Tibial artery (tissue), 4 donors: ENCODE results near the gene SLC2A4RG.

Experiments used
- DNase-seq, 2 donors: peaks; one replicate each; pipeline ENCODE4 v3.0.0-alpha.2; 2019
- H3K27ac ChIP-seq, 2 donors: fragments of 200-600 bp; sonication (generic) in 1 of 2; 1 replicate in 1 of 2; 2 replicates in 1 of 2; pipeline ENCODE4 v1.5.1; 2018 to 2019; ENCODE audit warnings: mild to moderate bottlenecking in 1 of 2
- H3K27me3 ChIP-seq, 2 donors: fragments of 200-600 bp; sonication (generic) in 1 of 2; one replicate each; pipeline versions ENCODE4 v1.5.1 to v1.6.0; 2016 to 2019
- H3K36me3 ChIP-seq, 3 donors: fragments of 200-600 bp; sonication (generic) in 2 of 3; one replicate each; pipeline ENCODE4 v1.5.1; 2016 to 2019; ENCODE audit warnings: mild to moderate bottlenecking in 2 of 3
- H3K4me1 ChIP-seq, 4 donors: fragments of 200-600 bp; sonication (generic) in 2 of 4; 1 replicate in 3 of 4; 2 replicates in 1 of 4; pipeline ENCODE4 v1.5.1; 2016 to 2019
- H3K4me3 ChIP-seq, 2 donors: fragments of 200-600 bp; sonication (generic) in 1 of 2; 1 replicate in 1 of 2; 2 replicates in 1 of 2; pipeline ENCODE4 v1.5.1; 2018 to 2019; ENCODE audit warnings: mild to moderate bottlenecking in 2 of 2
- H3K9me3 ChIP-seq, 3 donors: fragments of 200-600 bp; sonication (generic) in 1 of 3; one replicate each; pipeline ENCODE4 v1.5.1; 2016 to 2019
- CTCF ChIP-seq, 2 experiments: fragments of 200-600 bp in 1 of 2; fragments of 450-650 bp in 1 of 2; IDR thresholded peaks; one replicate each; pipeline ENCODE4 v1.5.1; 2017 to 2019; ENCODE audit warnings: antibody characterized with exemption in 2 of 2, mild to moderate bottlenecking in 1 of 2, moderate library complexity in 1 of 2
- intact Hi-C: fragments of 100-400 bp; cut with DNase I; formaldehyde crosslinking; loops from one replicate; pipeline ENCODE4 v1.15.0; 2023; ENCODE audit warnings: low total_unique reads

SLC2A4RG gene

GRCh38 chr20:63756648-63756991 is 17.0 kb downstream of the SLC2A4RG start:
- Histone ChIP-seq H3K4me3 (no peak overlapping the region), H3K4me1 (no peaks in the 10 kb centered on the region), H3K27ac (no peak overlapping the region), H3K27me3 (no peaks in the 10 kb centered on the region), H3K9me3 (no peaks in the 10 kb centered on the region), H3K36me3 (peaks cover 0 to 8% (median 0%) of the 10 kb centered on the region in 3 donors)
- DNase-seq = no peak
- TF ChIP-seq CTCF (IDR thresholded peaks at IDR 0.05) = no peak
- intact Hi-C loops = no loop called here

- intact Hi-C loops = no loop called here
- no peaks in the 10 kb centered on the region for H3K9me3 ChIP-seq
- DNase-seq = no peak
- no peaks in the 10 kb centered on the region for H3K36me3 ChIP-seq
- TF ChIP-seq CTCF (IDR thresholded peaks at IDR 0.05) = no peak
- H3K27me3 ChIP-seq = no peaks in the 10 kb centered on the region
- no peak overlapping the region for H3K27ac ChIP-seq
- H3K4me1 ChIP-seq = no peaks in the 10 kb centered on the region
- no peak overlapping the region for H3K4me3 ChIP-seq
Measured at GRCh38 chr20:63758152-63758551, 18.6 kb downstream of the SLC2A4RG start.

- Histone ChIP-seq H3K9me3 (no peaks in the 10 kb centered on the region), H3K36me3 (no peaks in the 10 kb centered on the region), H3K4me3 (no peak overlapping the region), H3K27ac (no peak overlapping the region), H3K4me1 (no peaks in the 10 kb centered on the region), H3K27me3 (no peaks in the 10 kb centered on the region)
- intact Hi-C loops = no loop called here
- TF ChIP-seq CTCF (IDR thresholded peaks at IDR 0.05) = no peak
- DNase-seq = no peak
Measured at GRCh38 chr20:63759377-63759901, 19.9 kb downstream of the SLC2A4RG start.

- no peak for DNase-seq
- Histone ChIP-seq H3K27ac (no peak overlapping the region), H3K4me3 (no peak overlapping the region), H3K27me3 (no peaks in the 10 kb centered on the region), H3K4me1 (no peaks in the 10 kb centered on the region), H3K9me3 (no peaks in the 10 kb centered on the region), H3K36me3 (peaks cover 0 to 20% (median 12%) of the 10 kb centered on the region in 3 donors)
- no peak for TF ChIP-seq CTCF (IDR thresholded peaks at IDR 0.05)
- intact Hi-C loops = no loop called here
Measured at GRCh38 chr20:63765082-63765873, 25.7 kb downstream of the SLC2A4RG start.

- H3K27me3 ChIP-seq = no peaks in the 10 kb centered on the region
- H3K9me3 ChIP-seq = no peaks in the 10 kb centered on the region
- TF ChIP-seq CTCF (IDR thresholded peaks at IDR 0.05) = no peak
- H3K4me3 ChIP-seq = no peak overlapping the region
- H3K36me3 ChIP-seq = peaks cover 0 to 24% (median 12%) of the 10 kb centered on the region in 3 donors
- no peak for DNase-seq
- intact Hi-C loops = no loop called here
- no peak overlapping the region for H3K27ac ChIP-seq
- H3K4me1 ChIP-seq = no peaks in the 10 kb centered on the region
Measured at GRCh38 chr20:63765902-63766301, 26.3 kb downstream of the SLC2A4RG start.
